HG03103 (cell line): Measurements from ENCODE around the gene ZMIZ1.

Source experiments
- ATAC-seq: cut with Tn5 transposase; IDR thresholded peaks from one replicate; pipeline ENCODE4 v1.9.1; 2021; ENCODE audit warnings: low read depth; ENCODE audit not compliant: unreplicated experiment

ZMIZ1 gene

GRCh38 chr10:79180414-79181221 lies 111.9 kb downstream of the ZMIZ1 start:
- ATAC-seq = no peak

DNA sequence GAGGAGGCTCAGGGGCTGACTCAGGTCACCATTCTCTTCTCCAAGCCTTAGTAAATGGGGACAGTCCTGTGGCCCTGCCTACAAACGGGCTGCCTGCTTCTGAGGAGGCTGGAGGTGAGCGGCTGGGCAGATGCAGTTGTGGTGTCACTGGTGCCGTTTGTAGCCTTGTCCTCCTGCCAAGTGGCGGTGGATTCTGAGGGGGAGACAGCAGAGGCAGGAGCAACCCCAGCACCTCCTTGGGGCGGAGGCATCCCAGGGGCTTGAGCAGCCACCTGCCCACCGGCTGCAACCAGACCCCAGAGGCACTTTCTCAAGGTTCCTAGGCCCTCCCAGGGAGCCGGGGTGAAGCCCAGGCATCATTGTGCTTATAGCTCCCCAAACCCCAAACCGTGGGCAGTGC lies 112.5 kb downstream of the ZMIZ1 start:
- no peak for ATAC-seq

DNA sequence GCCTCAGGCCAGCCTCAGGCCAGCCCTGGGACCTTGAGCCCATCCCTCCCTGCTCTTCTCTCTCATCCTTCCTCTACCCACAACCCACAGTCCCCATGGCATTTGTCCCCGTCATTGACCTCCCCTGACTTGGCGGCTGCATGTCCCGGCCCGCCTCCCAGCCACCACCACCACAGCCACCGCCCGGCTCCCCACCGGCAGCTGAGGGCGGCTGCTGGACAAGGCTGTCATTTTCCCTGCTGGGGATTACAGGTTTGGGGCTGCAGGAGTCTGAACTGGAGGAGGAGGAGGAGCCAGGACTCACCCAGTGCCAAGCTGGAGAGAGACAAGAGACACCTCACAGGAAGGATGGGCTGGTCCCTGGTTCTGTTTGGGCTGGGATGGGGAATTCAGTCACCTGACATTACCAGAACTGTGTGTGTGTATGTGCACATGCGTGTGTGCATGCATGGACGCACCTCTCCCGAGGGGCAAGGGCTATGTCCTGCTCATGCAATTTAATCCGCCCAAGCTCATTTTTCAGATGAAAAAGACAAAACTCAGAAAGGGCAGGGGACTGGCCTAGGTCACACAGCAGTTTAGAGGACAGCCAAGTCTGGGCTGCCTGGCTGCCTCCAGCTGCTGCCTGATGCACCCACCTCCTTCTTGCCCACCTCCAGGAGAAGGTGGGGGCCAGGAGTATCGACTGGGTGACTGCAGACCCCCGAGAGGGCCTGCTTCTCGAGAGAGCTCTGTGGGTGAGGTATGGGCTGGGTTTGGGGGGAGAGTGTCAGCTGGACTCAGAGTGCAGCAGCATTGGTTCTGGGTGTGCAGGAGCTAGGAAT lies 113.1 kb downstream of the ZMIZ1 start:
- ATAC-seq = no peak

DNA sequence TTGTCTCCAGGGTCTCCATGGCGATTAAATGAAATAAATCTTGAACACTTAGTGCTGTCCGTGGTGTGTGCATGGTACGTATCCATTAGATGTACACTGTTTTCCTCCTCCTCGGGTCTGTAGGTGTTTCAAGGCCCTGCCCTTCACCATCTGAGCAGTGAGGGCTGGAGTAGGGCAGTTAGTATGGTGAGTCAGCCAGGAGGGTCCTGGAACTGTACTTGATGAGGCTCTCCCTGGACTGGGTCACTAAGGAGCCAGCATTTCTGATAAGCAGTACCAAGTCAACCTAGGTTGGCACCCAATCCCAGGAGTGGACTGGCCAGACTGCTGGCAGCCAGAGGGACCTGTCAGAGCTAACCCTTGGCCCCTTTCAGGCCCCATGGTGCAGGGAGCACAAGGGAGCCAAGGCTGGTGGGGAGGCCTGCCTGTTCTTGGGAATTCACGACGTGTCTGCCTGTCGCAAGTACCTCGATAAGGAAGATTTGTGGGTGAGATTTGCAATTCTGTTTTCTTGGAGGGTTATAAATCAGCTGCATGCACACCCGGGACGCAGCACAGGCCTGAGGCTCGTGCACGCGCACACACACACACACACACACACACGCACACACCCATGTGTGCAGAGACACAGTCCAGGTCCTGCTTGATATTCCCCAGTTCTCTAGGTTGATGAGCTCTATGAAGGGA lies 114.2 kb downstream of the ZMIZ1 start:
- no peak for ATAC-seq

DNA sequence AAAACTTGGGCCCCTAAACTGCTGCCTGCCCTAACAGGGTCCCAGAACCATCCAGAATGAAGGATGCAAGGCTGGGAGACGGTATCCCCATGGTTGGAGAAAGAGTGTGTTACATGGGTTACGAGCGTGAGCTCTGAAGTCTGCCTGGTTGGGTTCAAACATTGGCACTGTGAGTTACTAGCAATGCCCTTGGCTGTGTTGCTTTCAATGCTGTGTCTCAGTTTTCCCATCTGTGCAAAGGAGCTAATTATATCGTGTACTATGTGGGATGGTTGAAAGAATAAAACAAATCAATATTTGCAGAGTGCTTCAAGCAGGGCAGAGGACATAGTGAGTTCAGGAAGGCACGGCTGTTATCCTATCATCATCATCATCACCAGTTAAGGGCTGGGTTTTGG lies 114.7 kb downstream of the ZMIZ1 start:
- no peak for ATAC-seq

GRCh38 chr10:79184145-79184625 lies 115.4 kb downstream of the ZMIZ1 start:
- ATAC-seq = no peak

- ATAC-seq = no peak
Measured at GRCh38 chr10:79184657-79185056, 115.9 kb downstream of the ZMIZ1 start.

GRCh38 chr10:79185067-79185774 lies 116.5 kb downstream of the ZMIZ1 start:
- no peak for ATAC-seq

DNA sequence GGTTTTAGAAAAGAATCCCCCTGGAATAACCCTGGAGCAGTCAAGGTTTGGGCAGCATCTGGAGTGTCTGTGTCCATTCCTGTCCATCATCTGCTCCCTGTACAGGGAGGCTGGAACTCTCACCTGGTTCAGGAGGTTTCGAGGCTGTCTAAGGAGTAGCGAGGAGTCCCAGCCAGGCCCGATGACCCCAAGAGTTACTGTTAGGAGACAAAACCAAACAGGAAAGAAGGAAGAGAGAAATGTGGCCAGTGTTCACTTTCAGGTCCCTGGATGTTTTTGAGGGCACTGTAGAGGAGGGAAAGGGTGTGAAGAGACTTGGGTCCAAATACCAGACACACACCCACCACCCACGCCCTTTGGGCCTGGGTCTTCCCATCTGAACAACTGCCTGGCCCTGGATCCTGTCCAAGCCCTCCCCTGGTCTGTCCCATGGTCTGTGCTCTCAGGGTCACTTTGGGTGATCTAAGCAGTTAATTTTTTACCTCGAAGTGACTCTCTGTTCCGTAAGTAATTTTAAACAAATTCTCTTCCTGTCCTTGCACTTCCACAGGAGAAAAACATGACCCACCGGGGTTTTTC lies 117.1 kb downstream of the ZMIZ1 start:
- no peak for ATAC-seq

DNA sequence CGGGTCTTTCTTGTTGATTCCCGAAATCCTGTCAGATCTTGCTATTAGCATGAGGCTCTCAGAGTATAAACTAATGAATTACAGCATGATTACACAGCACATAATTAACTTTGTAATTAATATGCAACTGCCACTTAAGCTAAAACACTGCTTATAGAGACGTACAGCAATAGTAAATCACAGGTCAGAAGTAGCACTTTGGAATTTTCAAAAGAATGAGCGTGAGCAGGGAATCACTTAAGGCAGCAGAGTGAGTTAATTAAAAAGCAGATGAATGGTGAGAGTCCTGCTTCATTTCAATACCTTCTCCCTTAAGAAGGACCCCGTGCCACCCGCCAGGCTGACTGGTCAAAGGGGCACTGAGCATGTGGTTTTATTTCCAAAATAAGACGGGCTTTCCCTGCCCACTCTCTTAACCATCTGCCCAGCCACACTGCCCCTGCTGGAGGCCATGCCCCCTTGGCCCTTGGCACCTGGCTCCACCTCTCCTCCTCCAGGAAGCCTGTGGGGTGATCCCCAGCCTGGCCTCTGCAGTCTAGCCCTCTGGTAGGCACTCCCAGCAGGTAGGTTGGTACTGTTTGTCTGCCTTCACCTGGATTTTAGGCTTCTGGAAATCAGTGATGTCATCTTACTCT lies 117.8 kb downstream of the ZMIZ1 start:
- ATAC-seq = no peak

DNA sequence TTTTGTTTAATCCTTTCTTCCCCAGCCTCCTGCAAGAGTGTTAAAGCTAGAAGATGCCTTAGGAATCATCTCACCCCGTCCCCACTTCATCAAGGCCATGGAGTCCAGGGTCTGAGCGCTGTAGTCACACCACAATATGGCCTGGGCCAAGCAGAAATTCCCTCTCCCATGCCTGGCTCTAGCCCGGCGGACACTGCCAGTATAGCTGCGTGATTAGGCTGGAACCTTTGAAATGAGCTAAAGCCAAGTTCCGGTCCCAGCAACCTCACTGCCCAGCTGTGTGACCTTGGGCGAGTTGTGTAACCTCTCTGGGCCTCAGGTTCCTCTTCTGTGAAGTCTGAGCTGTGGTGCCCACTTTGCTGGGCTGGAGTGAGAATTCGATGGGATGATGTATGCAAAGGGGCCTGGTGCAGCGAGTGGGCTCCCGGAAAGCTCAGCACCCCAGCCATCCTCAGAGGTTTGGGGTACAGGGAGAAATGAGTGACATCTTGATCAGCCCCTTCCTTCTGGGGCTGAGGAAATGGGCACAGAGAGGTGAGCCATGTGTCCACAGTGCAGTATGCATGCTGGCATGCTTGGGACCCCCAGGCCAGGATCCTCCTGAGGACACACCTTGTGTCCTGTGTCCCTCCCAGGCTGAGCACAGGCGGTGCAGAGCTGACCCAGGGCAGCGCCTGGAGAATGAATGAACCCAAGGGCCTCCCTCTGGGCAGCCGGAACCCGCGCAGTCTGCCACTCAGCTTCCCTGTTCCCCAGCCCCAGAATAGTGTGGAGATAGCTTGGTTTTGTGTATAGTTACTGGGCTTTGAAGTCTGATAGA lies 118.6 kb downstream of the ZMIZ1 start:
- ATAC-seq = no peak

- no peak for ATAC-seq
Measured at GRCh38 chr10:79188154-79188965, 119.6 kb downstream of the ZMIZ1 start.

DNA sequence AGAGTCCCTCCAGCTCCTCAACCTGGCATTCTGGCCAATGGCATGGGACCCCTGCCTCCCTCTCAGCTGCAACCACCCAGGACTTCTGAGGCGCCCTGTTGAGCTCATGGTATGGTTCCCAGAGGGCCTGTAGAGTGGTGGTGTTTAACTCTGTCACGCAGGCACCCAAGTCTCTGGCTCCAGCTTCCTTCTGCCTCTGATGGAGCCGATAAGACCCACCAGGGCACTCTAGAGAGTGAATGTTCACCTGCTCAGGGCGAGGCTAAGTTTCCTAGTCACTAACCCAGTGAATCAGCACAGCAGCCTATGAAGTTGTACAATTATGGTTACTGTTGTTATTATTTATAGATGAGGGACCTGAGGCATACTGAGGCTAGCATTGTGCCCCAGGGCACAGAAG lies 120.4 kb downstream of the ZMIZ1 start:
- ATAC-seq = no peak

GRCh38 chr10:79189853-79190435 lies 121.2 kb downstream of the ZMIZ1 start:
- no peak for ATAC-seq

DNA sequence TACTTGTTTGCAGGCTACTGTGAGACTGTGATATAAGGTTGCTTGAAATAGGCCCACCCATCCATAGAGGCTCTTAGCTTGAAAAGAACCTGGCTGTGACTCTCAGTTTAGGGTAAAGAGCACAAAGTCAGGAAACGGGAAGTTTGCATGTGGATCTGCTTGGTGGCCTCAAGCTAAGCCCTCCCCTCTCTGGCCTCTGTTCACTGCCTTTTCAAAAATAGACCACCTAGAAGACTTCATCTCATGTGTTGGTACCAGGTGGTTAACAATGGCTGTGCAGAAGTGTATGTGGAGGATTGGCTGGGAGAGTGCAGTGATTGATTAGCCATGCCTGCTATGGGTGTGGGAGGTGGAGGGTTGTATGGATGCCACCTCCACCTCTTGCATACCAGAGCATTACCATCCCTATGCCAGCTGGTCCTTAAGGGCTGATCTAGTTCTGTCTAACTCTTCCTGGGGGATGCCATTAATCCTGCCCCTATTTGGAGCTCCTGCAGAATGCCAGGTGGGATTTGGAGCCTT lies 122.0 kb downstream of the ZMIZ1 start:
- no peak for ATAC-seq

DNA sequence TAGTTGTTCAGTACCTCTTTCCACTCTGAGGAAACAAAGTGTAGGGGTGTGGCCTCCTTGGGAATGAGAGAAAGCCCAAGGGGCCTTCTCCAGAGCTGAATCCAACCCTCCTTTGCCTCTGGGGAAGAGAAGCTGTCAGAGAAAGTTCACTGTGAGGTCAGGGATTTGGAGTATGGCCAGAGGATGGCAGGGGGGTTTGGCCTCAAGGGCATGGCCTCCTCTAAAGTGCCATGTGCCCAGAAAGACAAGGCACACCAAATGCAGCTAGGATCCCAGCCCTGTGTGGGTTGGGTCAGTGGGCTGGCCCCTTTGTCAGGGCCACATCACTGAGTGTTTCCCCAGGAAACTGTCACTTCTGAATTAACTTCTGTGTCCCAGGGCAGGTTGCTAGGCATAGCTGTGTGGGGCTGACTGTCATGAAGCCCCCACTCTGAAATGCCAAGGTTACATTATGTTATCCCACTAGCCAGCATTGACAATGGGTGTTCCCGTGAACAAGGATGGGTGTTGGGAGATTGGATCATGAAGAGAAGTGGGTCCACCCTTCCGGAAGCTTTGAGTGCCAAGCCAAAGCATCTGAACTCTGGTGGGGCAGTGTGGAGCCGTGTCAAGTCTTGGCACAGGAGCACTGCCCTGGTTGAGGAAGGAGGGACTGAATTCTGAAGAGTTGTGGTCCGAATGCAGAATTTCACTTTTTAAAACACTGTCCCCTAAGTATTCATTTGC lies 123.3 kb downstream of the ZMIZ1 start:
- ATAC-seq = no peak

- no peak for ATAC-seq
Measured at GRCh38 chr10:79192677-79193003, 123.9 kb downstream of the ZMIZ1 start.
